K562 (cell line): ENCODE results near the gene SERPINH1. TPM values are rescaled to one million over a fixed set of nuclear protein-coding genes. Genes with fewer than 3 reads are reported as not detected.

Experiments used
- ATF3 ChIP-seq, 2 experiments: fragments of 450-650 bp in 1 of 2; sonication (generic) in 1 of 2; formaldehyde crosslinking in 1 of 2; IDR thresholded peaks in 1 of 2; conservative IDR thresholded peaks in 1 of 2; 2 replicates each; pipeline versions ENCODE4 v1.6.1 to v1.8.1; 2016 to 2023; ENCODE audit warnings: mild to moderate bottlenecking in 2 of 2, moderate library complexity in 2 of 2, inconsistent platforms in 1 of 2, missing genetic modification reagents in 1 of 2
- CAMTA2 ChIP-seq: fragments of 250-450 bp; sonication (Bioruptor Pico); conservative IDR thresholded peaks from 2 replicates; pipeline ENCODE4 v1.5.1; 2022
- E4F1 ChIP-seq: fragments of 250-450 bp; sonication (Bioruptor Pico); IDR thresholded peaks from 2 replicates; pipeline ENCODE4 v1.5.0; 2021; ENCODE audit warnings: mild to moderate bottlenecking, borderline replicate concordance
- EHMT2 ChIP-seq: fragments of 450-650 bp; IDR thresholded peaks from 2 replicates; pipeline ENCODE4 v1.6.1; 2018; ENCODE audit warnings: antibody characterized with exemption
- ETS2 ChIP-seq: IDR thresholded peaks from 2 replicates; pipeline ENCODE4 v1.6.1; 2016; ENCODE audit warnings: borderline replicate concordance, missing genetic modification characterization, mild to moderate bottlenecking, moderate library complexity, missing compliant biosample characterization; ENCODE audit not compliant: poor library complexity, severe bottlenecking
- FOXO4 ChIP-seq: fragments of 450-650 bp; formaldehyde crosslinking; IDR thresholded peaks from 2 replicates; pipeline ENCODE4 v1.4.0; 2020; ENCODE audit warnings: mild to moderate bottlenecking, moderate library complexity
- JUN ChIP-seq, 2 experiments: sonication (generic) in 1 of 2; formaldehyde crosslinking in 1 of 2; IDR thresholded peaks; 2 replicates each; pipeline versions ENCODE4 v1.6.1 to v1.8.0; 2012 to 2022; ENCODE audit warnings: borderline replicate concordance in 2 of 2, mild to moderate bottlenecking in 2 of 2, improper control_type of control experiment in 1 of 2, low read depth in 1 of 2, low read length in 1 of 2, missing genetic modification reagents in 1 of 2
- KLF13 ChIP-seq: fragments of 450-650 bp; IDR thresholded peaks from 2 replicates; pipeline ENCODE4 v1.6.1; 2016; ENCODE audit warnings: missing genetic modification characterization, low read depth, mild to moderate bottlenecking, missing compliant biosample characterization, moderate library complexity, borderline replicate concordance
- NFE2 ChIP-seq: IDR thresholded peaks from 2 replicates; pipeline ENCODE4 v1.6.1; 2014; ENCODE audit warnings: antibody characterized with exemption, low read depth
- RAD51 ChIP-seq: fragments of 450-650 bp; IDR thresholded peaks from 2 replicates; pipeline ENCODE4 v1.7.1; 2016; ENCODE audit warnings: low read depth, mild to moderate bottlenecking, borderline replicate concordance
- TARDBP ChIP-seq: fragments of 450-650 bp; IDR thresholded peaks from 2 replicates; pipeline ENCODE4 v1.6.1; 2016
- TBL1XR1 ChIP-seq, 2 experiments: IDR thresholded peaks; 2 replicates each; pipeline ENCODE4 v1.6.1; 2012; ENCODE audit warnings: improper control_type of control experiment in 2 of 2, low read length in 2 of 2, mild to moderate bottlenecking in 1 of 2
- TCF15 ChIP-seq: fragments of 250-450 bp; sonication (Bioruptor Pico); IDR thresholded peaks from 2 replicates; pipeline ENCODE4 v1.8.0; 2022; ENCODE audit warnings: moderate library complexity, mild to moderate bottlenecking, inconsistent platforms
- TSHZ1 ChIP-seq: fragments of 250-450 bp; sonication (Bioruptor Pico); IDR thresholded peaks from 2 replicates; pipeline ENCODE4 v1.4.0; 2020; ENCODE audit warnings: mild to moderate bottlenecking, moderate library complexity
- ZNF174 ChIP-seq: fragments of 250-450 bp; sonication (Bioruptor Pico); IDR thresholded peaks from 2 replicates; pipeline ENCODE4 v1.4.0; 2020; ENCODE audit warnings: mild to moderate bottlenecking
- ZZZ3 ChIP-seq: fragments of 450-650 bp; IDR thresholded peaks from 2 replicates; pipeline ENCODE4 v1.6.1; 2016; ENCODE audit warnings: antibody characterized with exemption, mild to moderate bottlenecking, moderate library complexity
- polyA plus RNA-seq, 8 experiments: library from polyadenylated mRNA; depleted of rRNA in 4 of 8; stranded (reverse) in 5 of 8; unstranded in 3 of 8; fragments of >200 nt; fragmentation: Nextera tagmentation in 2 of 8; fragmentation: Illumina TruSeq in 1 of 8; extraction: Ambion mirVana in 2 of 8; extraction: Trizol in 1 of 8; gene quantifications; 2 replicates each; pipeline versions ENCODE4 v1.2.1 to v1.2.3, GENCODE V29; 2011 to 2014; ENCODE audit warnings: inconsistent platforms in 1 of 8, missing spikeins in 1 of 8
- total RNA-seq, 7 experiments: library from RNA; depleted of rRNA in 6 of 7; stranded (reverse); fragments of >200 nt in 6 of 7; fragmentation: Illumina TruSeq in 2 of 7; extraction: Trizol in 2 of 7; gene quantifications; 2 replicates each; pipeline versions ENCODE4 v1.2.1 to v1.2.3, GENCODE V29; 2011 to 2021; ENCODE audit warnings: low replicate concordance in 1 of 7

Gene SERPINH1
- total and polyA plus RNA-seq, 9 of the 15 experiments (the other 6 are each of a cell fraction or from before 2014, with no cell fraction given): 2.8 to 106 (median 67.9) TPM

DNA sequence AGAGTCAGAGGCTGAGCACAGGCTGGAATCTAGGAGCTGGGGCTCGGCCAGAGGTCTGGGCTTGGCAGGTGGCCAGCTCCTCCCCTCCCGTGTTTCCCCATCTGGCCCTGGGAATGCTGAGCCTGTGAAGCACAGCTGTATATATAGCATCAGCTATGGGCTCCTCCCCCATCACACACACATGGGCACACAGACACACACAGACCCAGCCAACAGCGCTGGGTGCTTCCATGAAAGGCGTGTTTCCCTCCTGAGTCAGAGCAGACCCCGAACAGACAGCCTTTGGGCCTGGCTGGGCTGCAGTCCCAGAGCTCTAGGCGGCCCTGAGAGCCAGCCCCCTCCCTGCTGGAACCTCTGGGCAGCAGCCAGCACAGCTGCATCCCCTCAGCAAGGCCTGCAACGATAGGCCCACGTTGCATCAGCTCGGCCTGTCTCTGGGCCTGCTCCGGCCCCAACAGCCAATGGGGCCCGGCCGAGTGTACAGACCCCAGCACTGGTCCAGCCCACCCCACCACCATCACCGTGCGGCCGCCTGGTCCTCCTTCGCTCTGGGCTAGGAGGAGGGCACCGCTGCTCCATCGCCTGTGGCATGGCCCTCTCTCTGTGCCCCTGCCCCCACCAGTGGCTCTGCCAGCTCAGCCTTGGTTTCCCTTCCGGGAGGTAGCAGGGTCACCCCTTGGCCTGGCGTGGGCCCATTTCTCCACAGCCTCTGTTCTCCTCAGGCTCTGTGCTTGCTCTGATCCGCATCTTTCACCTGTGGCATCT, 7.6 kb upstream of the SERPINH1 start (continued):
- TF ChIP-seq E4F1 (CRISPR knock-in tag): no peak
- no peak for TF ChIP-seq TSHZ1 (CRISPR knock-in tag)
- TF ChIP-seq TARDBP: no peak
- no peak for TF ChIP-seq FOXO4 (CRISPR knock-in tag)
- TF ChIP-seq ZNF174: no peak
- TF ChIP-seq CAMTA2 (CRISPR knock-in tag): no peak
- TF ChIP-seq ZZZ3: no peak
- no peak for TF ChIP-seq NFE2
- TF ChIP-seq ATF3 (IDR thresholded peaks at IDR 0.05): peak; percentile 90
- TF ChIP-seq ATF3 (CRISPR knock-in tag; conservative IDR thresholded peaks at IDR 0.05): no peak
- no peak for TF ChIP-seq ETS2 (tag)
- TF ChIP-seq TCF15 (CRISPR knock-in tag): 0 out of 2 replicates have a peak, but pooled peaks have one; percentile 35
- TF ChIP-seq EHMT2: no peak
- no peak for TF ChIP-seq TBL1XR1 (IDR thresholded peaks at IDR 0.05; ENCODE audit: low read length in 2 of 2)
- no peak for TF ChIP-seq JUN (IDR thresholded peaks at IDR 0.05; ENCODE audit: borderline replicate concordance, low read depth, low read length)
- no peak for TF ChIP-seq JUN (CRISPR knock-in tag; IDR thresholded peaks at IDR 0.05; ENCODE audit: borderline replicate concordance)
- no peak for TF ChIP-seq RAD51
- TF ChIP-seq KLF13: peak; percentile 42
